ENCODE results near the gene JMJD6. TPM values are rescaled to one million over a fixed set of nuclear protein-coding genes. Genes with fewer than 3 reads are reported as not detected.

The JMJD6 gene
- total and polyA plus RNA-seq, 10 donors: 21.2 to 54.3 (median 35.7) TPM

DNA sequence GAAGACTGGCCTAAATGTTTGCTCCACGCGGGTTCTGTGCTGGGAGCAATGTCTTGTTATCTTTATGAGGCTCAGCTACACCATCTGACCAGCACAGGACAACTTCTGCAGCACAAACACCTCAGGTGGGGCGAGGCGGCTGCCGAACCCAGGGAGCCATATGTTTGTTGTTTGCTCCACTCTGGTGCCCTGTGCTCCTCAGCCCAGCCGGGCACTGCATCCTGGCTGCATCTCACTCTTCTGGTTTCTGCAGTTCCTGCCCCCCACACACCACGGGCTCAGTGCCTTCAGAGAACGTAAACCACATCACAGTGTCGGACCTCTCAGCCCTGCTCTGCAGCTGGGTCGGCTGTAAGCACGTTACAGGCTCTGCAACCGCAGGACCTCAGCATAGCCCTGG is 48.1 kb downstream of the JMJD6 start:
- H3K27ac ChIP-seq: peak overlapping the region in 6 of 8 donors; percentile 7 to 79 (median 44)
- H3K27me3 ChIP-seq (replicated peaks in 1 of 7): no peaks in the 10 kb centered on the region
- TF ChIP-seq POLR2A (IDR thresholded peaks at IDR 0.05) (no peak), POLR2AphosphoS5 (IDR thresholded peaks at IDR 0.05) (peak; percentile 33 to 51 (median 38))
- TF ChIP-seq, protein P1, sequence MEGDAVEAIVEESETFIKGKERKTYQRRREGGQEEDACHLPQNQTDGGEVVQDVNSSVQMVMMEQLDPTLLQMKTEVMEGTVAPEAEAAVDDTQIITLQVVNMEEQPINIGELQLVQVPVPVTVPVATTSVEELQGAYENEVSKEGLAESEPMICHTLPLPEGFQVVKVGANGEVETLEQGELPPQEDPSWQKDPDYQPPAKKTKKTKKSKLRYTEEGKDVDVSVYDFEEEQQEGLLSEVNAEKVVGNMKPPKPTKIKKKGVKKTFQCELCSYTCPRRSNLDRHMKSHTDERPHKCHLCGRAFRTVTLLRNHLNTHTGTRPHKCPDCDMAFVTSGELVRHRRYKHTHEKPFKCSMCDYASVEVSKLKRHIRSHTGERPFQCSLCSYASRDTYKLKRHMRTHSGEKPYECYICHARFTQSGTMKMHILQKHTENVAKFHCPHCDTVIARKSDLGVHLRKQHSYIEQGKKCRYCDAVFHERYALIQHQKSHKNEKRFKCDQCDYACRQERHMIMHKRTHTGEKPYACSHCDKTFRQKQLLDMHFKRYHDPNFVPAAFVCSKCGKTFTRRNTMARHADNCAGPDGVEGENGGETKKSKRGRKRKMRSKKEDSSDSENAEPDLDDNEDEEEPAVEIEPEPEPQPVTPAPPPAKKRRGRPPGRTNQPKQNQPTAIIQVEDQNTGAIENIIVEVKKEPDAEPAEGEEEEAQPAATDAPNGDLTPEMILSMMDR (IDR thresholded peaks at IDR 0.05 in 8 of 11, conservative IDR thresholded peaks at IDR 0.05 in 3 of 11): no peak
- no peaks in the 10 kb centered on the region for H3K9me3 ChIP-seq
- no peak overlapping the region for H3K4me3 ChIP-seq
- H3K36me3 ChIP-seq: peaks cover 0 to 59% (median 0%) of the 10 kb centered on the region in 6 donors
- DNase-seq: no peak
- peaks cover 6 to 47% (median 18%) of the 10 kb centered on the region in 6 donors for H3K4me1 ChIP-seq
- WGBS, 5 donors: 56 to 76% (median 66%) methylated on average over 12 of the region's 12 CpGs
- intact Hi-C loops (cut with DNase I; ENCODE audit: low total_unique reads): no loop called here

DNA sequence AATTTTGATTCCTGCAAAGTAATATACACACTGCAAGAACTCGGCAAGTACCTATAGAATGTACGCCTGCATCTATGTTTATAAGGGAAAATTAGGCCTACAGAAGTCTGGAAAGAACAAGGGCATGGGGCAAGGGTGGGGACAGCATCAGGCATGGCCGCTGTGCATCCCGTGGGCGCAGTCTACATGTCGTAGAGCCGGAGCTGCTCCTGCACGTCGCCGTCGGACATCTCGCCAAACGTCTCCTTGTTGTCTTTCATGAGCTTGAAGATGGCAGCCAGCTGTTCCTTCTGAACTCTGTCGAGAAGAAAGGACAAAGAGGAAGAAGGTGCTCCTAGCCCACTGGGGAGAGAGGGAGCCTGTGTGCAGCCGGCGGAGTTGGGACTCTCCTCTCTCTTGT is 49.0 kb downstream of the JMJD6 start:
- intact Hi-C loops (cut with DNase I; ENCODE audit: low total_unique reads): no loop called here
- H3K27me3 ChIP-seq (replicated peaks in 1 of 7): no peaks in the 10 kb centered on the region
- H3K27ac ChIP-seq: peak overlapping the region in 3 of 8 donors; percentile 48 to 79 (median 61)
- peaks cover 0 to 50% (median 0%) of the 10 kb centered on the region in 6 donors for H3K36me3 ChIP-seq
- H3K4me1 ChIP-seq: peaks cover 9 to 47% (median 19%) of the 10 kb centered on the region in 6 donors
- no peak for DNase-seq
- H3K9me3 ChIP-seq: no peaks in the 10 kb centered on the region
- 87 to 89% (median 87%) methylated on average over 16 of the region's 16 CpGs for WGBS, 5 donors
- H3K4me3 ChIP-seq: no peak overlapping the region
- TF ChIP-seq POLR2AphosphoS5 (IDR thresholded peaks at IDR 0.05) (peak in 1 of 3 donors; percentile 39), POLR2A (IDR thresholded peaks at IDR 0.05) (no peak)

DNA sequence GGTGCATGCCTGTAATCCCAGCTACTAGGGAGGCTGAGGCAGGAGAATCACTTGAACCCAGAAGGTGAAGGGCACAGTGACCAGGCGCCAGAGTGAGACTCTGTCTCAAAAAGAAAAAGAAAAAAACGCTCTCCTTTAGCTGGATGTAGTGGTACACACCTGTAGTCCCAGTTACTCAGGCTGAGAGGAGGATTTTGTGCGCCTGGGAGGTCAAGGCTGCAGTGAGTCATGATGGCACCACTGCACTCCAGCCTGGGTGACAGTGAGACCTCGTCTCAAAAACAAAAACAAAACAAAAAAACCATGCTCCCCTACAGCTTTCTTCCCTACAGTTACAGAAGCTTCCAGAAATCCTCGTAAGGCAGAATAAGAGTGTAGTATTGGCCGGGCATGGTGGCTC is 49.8 kb downstream of the JMJD6 start:
- H3K27ac ChIP-seq: no peak overlapping the region
- intact Hi-C loops (cut with DNase I; ENCODE audit: low total_unique reads): no loop called here
- 83 to 93% (median 89%) methylated on average over 6 of the region's 6 CpGs for WGBS, 5 donors

DNA sequence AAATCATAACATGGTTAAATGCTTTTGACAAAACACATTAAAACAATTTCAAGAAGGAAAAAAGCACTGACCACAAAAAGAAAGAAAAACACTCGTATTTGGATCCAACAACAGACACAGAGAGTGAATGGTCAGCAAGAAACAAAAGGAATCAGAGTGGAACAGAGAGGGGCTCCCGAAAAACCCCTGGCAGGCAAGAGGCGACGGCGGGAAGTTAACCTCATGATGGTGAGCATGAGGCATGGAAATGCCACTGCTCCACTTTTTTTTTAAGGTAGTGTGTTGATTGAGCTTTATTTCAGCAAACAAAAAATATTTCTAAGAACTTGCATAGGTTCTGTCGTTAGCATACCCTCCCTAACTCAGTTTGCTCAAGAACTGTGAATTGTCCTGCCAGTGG is 50.8 kb downstream of the JMJD6 start:
- Histone ChIP-seq H3K36me3 (peaks cover 0 to 39% (median 0%) of the 10 kb centered on the region in 6 donors), H3K4me1 (peaks cover 6 to 44% (median 19%) of the 10 kb centered on the region in 6 donors), H3K4me3 (no peak overlapping the region), H3K9me3 (no peaks in the 10 kb centered on the region), H3K27me3 (replicated peaks in 1 of 7) (no peaks in the 10 kb centered on the region), H3K27ac (no peak overlapping the region)
- no peak for DNase-seq
- no peak for TF ChIP-seq POLR2AphosphoS5 (IDR thresholded peaks at IDR 0.05)
- TF ChIP-seq POLR2A (IDR thresholded peaks at IDR 0.05): no peak
- TF ChIP-seq, protein P1 (IDR thresholded peaks at IDR 0.05 in 8 of 11, conservative IDR thresholded peaks at IDR 0.05 in 3 of 11): no peak
- intact Hi-C loops (cut with DNase I; ENCODE audit: low total_unique reads): no loop called here
- 91 to 95% (median 93%) methylated on average over 6 of the region's 6 CpGs for WGBS, 5 donors

More for the DNA sequence above, 49.8 kb downstream of the JMJD6 start:
- H3K4me3 ChIP-seq: no peak overlapping the region
- no peaks in the 10 kb centered on the region for H3K9me3 ChIP-seq
- H3K4me1 ChIP-seq: peaks cover 9 to 44% (median 18%) of the 10 kb centered on the region in 6 donors
- no peak for DNase-seq
- TF ChIP-seq, protein P1 (IDR thresholded peaks at IDR 0.05 in 8 of 11, conservative IDR thresholded peaks at IDR 0.05 in 3 of 11): no peak
- TF ChIP-seq POLR2A (IDR thresholded peaks at IDR 0.05): no peak
- no peak for TF ChIP-seq POLR2AphosphoS5 (IDR thresholded peaks at IDR 0.05)
- H3K36me3 ChIP-seq: peaks cover 0 to 42% (median 0%) of the 10 kb centered on the region in 6 donors
- no peaks in the 10 kb centered on the region for H3K27me3 ChIP-seq (replicated peaks in 1 of 7)
